BLaER1 treated with 17β-estradiol and CSF1 and Interleukin-3, amounts not matched to agents 10 nM and 100 nM (cell line): Measurements from ENCODE around the gene PLEKHA6.
A peak's percentile ranks its signal among the peaks of the same experiment; 100 is the strongest.

Experiments used
- H3K27ac ChIP-seq, 11 experiments: shearing (Covaris generic); formaldehyde crosslinking; 2 replicates each; pipeline ENCODE4 v1.8.1; 2022
- H3K27me3 ChIP-seq, 11 experiments: shearing (Covaris generic); formaldehyde crosslinking; 2 replicates each; pipeline ENCODE4 v1.8.1; 2022
- H3K36me3 ChIP-seq, 11 experiments: shearing (Covaris generic); formaldehyde crosslinking; 2 replicates each; pipeline ENCODE4 v1.8.1; 2022
- H3K4me1 ChIP-seq, 10 experiments: shearing (Covaris generic); formaldehyde crosslinking; 2 replicates each; pipeline ENCODE4 v1.8.1; 2022
- H3K4me2 ChIP-seq, 11 experiments: shearing (Covaris generic); formaldehyde crosslinking; 2 replicates each; pipeline ENCODE4 v1.8.1; 2022
- H3K4me3 ChIP-seq, 10 experiments: shearing (Covaris generic); formaldehyde crosslinking; 2 replicates each; pipeline ENCODE4 v1.8.1; 2022
- H3K9ac ChIP-seq, 11 experiments: shearing (Covaris generic); formaldehyde crosslinking; 2 replicates each; pipeline ENCODE4 v1.8.1; 2022
- H3K9me3 ChIP-seq, 11 experiments: shearing (Covaris generic); formaldehyde crosslinking; replicated peaks in 1 of 11; 2 replicates each; pipeline ENCODE4 v1.8.1; 2022
- H4K20me1 ChIP-seq, 11 experiments: shearing (Covaris generic); formaldehyde crosslinking; 2 replicates each; pipeline ENCODE4 v1.8.1; 2022
- Cebpa-rat ChIP-seq, 11 experiments: shearing (Covaris generic); IDR thresholded peaks; 2 replicates each; pipeline ENCODE4 v1.8.1; 2022

Gene PLEKHA6

DNA sequence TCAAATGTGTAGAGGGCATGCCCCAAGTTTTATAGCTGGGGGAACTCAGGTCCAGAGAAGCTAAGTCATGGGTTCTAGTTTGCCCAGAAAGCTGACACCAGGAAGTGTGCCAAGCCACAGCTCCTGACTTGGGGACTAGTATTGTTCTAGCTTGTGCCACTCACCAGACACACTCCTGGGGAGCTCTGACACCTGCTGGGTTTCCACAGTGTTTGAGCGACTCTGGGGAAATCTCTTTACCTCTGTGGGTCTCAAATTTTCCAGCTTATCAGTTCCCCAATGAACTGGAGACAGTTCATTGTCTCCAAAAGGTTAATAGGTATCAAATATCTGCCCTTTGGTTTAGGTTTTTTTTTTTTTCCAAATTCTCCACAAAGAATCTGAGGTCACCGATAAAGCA is 167.7 kb downstream of the PLEKHA6 start:
- H3K9ac ChIP-seq = peak overlapping the region in 4 of 11 experiments; percentile 15 to 77 (median 40); a peak in 5 of 22 replicates
- peak overlapping the region; percentile 44 to 96 (median 87) for H3K4me2 ChIP-seq
- no peaks in the 10 kb centered on the region; a peak in 1 of 22 replicates for H4K20me1 ChIP-seq
- no peaks in the 10 kb centered on the region for H3K9me3 ChIP-seq
- peak overlapping the region in 7 of 11 experiments; percentile 38 to 90 (median 84); a peak in 13 of 22 replicates for H3K27ac ChIP-seq
- TF ChIP-seq Cebpa-rat (IDR thresholded peaks at IDR 0.05) = no peak
- H3K4me3 ChIP-seq = no peak overlapping the region
- peaks cover 0 to 7% (median 0%) of the 10 kb centered on the region in 11 experiments; a peak in 1 of 22 replicates for H3K27me3 ChIP-seq
- peaks cover 59 to 99% (median 97%) of the 10 kb centered on the region in 10 experiments for H3K4me1 ChIP-seq
- H3K36me3 ChIP-seq = no peaks in the 10 kb centered on the region

DNA sequence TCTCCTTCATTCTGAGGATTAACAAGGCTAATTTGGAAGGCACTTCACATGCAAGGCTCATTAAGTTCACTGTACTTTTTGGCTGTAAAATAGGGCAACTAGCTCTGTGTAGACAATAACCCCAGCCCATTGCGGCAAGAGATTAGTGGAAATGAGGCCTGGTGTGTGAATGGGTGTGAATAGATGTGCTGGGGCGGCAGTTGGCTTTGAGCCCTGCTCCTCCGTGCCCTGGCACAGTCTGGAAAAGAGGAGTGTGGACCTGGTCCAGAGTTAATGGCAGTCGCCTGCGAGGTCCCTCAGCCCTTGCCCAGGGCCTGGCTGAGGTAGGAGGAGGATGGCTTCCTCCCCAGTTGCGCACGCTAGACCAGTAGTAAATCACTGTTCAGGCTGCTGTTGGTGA is 168.3 kb downstream of the PLEKHA6 start:
- H3K27ac ChIP-seq = peak overlapping the region in 8 of 11 experiments; percentile 19 to 90 (median 83); a peak in 13 of 22 replicates
- no peaks in the 10 kb centered on the region for H3K36me3 ChIP-seq
- no peaks in the 10 kb centered on the region; a peak in 1 of 22 replicates for H4K20me1 ChIP-seq
- TF ChIP-seq Cebpa-rat (IDR thresholded peaks at IDR 0.05) = no peak
- H3K4me2 ChIP-seq = peak overlapping the region; percentile 44 to 96 (median 87)
- no peak overlapping the region for H3K4me3 ChIP-seq
- no peaks in the 10 kb centered on the region for H3K9me3 ChIP-seq
- H3K27me3 ChIP-seq = peaks cover 0 to 6% (median 0%) of the 10 kb centered on the region in 11 experiments; a peak in 1 of 22 replicates
- H3K4me1 ChIP-seq = peaks cover 59 to 99% (median 93%) of the 10 kb centered on the region in 10 experiments
- H3K9ac ChIP-seq = peak overlapping the region in 4 of 11 experiments; percentile 15 to 77 (median 40); a peak in 8 of 22 replicates

DNA sequence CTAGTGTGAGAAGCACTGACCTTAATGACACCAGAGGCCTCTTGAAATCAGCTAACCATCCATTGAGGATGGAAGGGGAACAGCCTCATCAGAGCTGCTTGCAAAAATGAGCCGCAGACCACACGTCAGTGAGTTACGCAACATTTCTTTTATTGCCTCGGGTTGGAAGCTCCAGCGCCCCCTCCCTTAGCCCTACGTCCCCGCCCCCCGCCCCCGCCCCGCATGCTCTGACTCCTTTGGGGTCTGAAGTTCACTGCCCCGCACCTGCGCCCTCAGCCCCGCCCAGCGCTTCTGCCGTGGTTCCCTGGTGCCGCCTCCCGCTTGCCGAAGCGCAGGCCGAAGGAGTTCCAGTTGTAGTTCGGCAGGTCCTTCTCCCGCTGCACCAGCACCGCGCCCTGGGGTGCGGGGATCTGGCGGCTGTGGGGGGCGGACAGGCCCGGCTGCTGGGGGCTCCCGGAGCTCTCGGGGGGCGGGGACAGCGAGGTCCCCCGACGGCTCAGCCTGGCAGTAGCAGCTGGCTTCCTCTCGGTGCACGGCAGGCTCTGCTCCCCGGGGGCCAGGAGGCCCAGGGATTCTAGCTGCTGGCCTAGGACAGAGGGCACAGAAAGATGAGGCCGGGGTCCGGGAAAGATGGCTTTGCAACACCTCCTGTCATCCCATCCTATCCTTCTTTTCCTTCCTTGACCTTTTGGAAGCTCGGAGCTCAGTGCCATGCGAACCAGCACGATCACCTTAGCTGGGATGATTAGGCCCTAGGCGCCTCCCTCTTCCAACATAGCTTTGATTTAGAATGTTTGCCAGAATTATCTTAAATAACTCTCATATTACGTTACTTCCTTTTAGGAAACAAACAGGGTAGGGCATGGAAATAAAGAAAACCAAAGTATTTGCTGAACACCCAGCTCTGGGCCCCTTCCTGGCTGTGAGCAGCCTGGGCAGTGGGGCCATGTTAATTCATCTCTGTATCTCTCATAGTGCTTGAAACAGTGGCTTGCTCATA is 169.2 kb downstream of the PLEKHA6 start:
- TF ChIP-seq Cebpa-rat (IDR thresholded peaks at IDR 0.05) = peak in 10 of 11 experiments; percentile 51 to 98 (median 90); a peak in 18 of 22 replicates
- H3K9ac ChIP-seq = peak overlapping the region in 9 of 11 experiments; percentile 45 to 81 (median 69); a peak in 17 of 22 replicates
- H3K4me2 ChIP-seq = peak overlapping the region; percentile 83 to 97 (median 91)
- no peaks in the 10 kb centered on the region for H4K20me1 ChIP-seq
- H3K36me3 ChIP-seq = no peaks in the 10 kb centered on the region
- H3K27me3 ChIP-seq = no peaks in the 10 kb centered on the region
- H3K9me3 ChIP-seq = no peaks in the 10 kb centered on the region
- peak overlapping the region in 8 of 10 experiments; percentile 34 to 61 (median 44); a peak in 14 of 20 replicates for H3K4me3 ChIP-seq
- peak overlapping the region in 9 of 11 experiments; percentile 44 to 90 (median 84); a peak in 17 of 22 replicates for H3K27ac ChIP-seq
- H3K4me1 ChIP-seq = peaks cover 59 to 94% (median 84%) of the 10 kb centered on the region in 10 experiments

DNA sequence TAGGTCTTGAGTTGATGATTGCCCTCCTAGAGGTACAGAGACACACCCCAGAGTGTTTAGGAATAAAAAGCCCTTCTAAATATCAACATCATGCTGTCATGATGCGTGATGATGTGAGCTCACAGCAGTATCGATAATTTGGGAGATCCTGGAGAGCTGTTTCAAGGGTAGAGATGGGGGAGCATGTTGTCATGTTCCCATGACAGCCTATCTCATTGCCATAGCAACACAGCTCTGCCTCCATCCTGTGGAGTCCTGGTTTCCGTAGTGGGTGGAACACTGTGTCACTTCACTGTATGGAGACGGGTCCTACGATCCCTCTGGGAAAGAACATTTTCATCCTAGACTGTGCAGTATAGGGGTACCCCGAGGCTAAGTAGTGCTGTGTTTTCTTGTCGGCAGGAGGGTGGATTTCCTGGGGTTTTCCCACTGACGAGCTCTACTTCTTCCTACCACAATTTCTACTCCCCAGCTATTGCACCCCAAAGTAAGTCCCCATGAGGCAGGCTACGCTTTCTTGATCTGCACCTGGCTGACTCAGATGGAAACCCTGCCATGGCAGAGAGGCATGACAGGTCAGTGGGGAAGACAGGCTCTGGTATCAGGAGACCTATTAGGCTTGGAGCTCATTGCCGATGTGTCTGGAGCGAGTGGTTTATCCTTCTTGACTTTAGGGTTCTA is 170.6 kb downstream of the PLEKHA6 start:
- no peak for TF ChIP-seq Cebpa-rat (IDR thresholded peaks at IDR 0.05)
- Histone ChIP-seq H4K20me1 (no peaks in the 10 kb centered on the region), H3K36me3 (no peaks in the 10 kb centered on the region), H3K27me3 (no peaks in the 10 kb centered on the region), H3K4me2 (peak overlapping the region; percentile 69 to 97 (median 88)), H3K27ac (peak overlapping the region in 8 of 11 experiments; percentile 8 to 89 (median 80); a peak in 16 of 22 replicates), H3K9me3 (no peaks in the 10 kb centered on the region), H3K4me3 (peak overlapping the region in 4 of 10 experiments; percentile 17 to 26 (median 19); a peak in 5 of 20 replicates), H3K9ac (peak overlapping the region in 6 of 11 experiments; percentile 36 to 72 (median 63); a peak in 10 of 22 replicates), H3K4me1 (peaks cover 50 to 80% (median 70%) of the 10 kb centered on the region in 10 experiments)

DNA sequence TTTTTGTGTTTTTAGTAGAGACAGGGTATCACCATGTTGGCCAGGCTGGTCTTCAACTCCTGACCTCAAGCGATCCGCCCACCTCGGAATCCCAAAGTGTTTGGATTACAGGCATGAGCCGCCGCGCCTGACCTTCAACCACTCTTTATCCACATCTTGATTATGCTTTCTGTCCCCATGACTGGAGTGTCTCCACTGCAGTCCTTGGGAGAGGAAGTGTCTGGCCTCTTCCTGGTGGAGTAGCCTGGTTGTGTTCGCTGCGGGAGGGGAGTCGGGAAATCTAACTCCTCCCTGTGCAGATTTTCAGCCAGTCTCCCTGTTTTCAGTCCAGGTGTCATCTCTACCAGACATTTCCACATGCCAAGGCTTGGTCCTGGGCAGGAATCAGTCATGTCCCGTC is 173.1 kb downstream of the PLEKHA6 start:
- no peak overlapping the region for H3K27ac ChIP-seq
- H3K4me3 ChIP-seq = no peak overlapping the region
- peaks cover 38 to 69% (median 47%) of the 10 kb centered on the region in 10 experiments for H3K4me1 ChIP-seq
- H3K9me3 ChIP-seq = no peaks in the 10 kb centered on the region
- no peak for TF ChIP-seq Cebpa-rat (IDR thresholded peaks at IDR 0.05)
- no peak overlapping the region for H3K9ac ChIP-seq
- H3K36me3 ChIP-seq = no peaks in the 10 kb centered on the region
- no peaks in the 10 kb centered on the region for H4K20me1 ChIP-seq
- no peaks in the 10 kb centered on the region for H3K27me3 ChIP-seq
- peak overlapping the region in 6 of 11 experiments; percentile 2 to 91 (median 46); a peak in 7 of 22 replicates for H3K4me2 ChIP-seq

DNA sequence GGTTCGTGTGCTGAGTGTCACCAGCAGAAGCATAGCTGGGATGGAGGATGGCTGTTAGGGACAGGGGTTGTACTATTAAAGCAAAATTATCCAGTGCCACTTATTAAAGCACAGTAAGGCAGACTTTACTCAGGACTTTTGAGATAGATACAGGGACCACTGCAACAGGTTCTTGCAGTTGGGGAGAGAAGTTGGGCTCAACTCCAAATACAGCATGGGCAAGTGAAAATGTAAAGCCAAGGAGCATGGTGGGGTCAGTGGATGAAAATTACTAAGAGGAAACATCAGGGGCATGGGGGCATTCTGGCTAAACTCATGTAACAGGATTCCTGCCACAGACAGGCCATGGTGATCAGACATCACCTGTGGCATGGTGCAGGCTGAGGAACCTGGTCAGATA is 178.6 kb downstream of the PLEKHA6 start:
- peaks cover 46 to 69% (median 56%) of the 10 kb centered on the region in 10 experiments for H3K4me1 ChIP-seq
- H3K36me3 ChIP-seq = no peaks in the 10 kb centered on the region
- no peak for TF ChIP-seq Cebpa-rat (IDR thresholded peaks at IDR 0.05)
- H4K20me1 ChIP-seq = no peaks in the 10 kb centered on the region
- H3K9me3 ChIP-seq = no peaks in the 10 kb centered on the region
- no peak overlapping the region for H3K27ac ChIP-seq
- no peaks in the 10 kb centered on the region for H3K27me3 ChIP-seq
- H3K4me3 ChIP-seq = no peak overlapping the region
- peak overlapping the region in 10 of 11 experiments; percentile 29 to 92 (median 84); a peak in 19 of 22 replicates for H3K4me2 ChIP-seq
- H3K9ac ChIP-seq = no peak overlapping the region

DNA sequence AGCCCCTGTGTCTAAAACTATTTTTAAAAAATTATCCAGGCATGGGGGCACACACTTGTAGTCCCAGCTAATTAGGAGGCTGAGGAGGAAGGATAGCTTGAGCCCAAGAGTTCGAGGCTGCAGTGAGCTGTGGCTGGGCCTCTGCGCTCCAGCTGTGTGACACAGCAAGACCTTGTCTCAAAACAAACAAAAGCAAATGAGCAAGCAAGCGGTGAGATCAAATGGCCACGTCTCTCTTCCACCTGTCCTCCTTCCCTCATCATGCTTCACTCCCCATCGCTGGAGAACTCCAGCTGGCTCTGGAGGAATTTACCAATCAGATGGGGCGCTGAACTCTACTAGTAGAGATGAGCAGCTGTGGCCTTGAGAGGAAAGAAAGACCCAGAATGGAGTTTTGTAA is 179.6 kb downstream of the PLEKHA6 start:
- no peaks in the 10 kb centered on the region for H3K9me3 ChIP-seq
- no peaks in the 10 kb centered on the region for H4K20me1 ChIP-seq
- peak overlapping the region; percentile 77 to 93 (median 84) for H3K4me2 ChIP-seq
- no peak overlapping the region for H3K9ac ChIP-seq
- no peak for TF ChIP-seq Cebpa-rat (IDR thresholded peaks at IDR 0.05)
- peak overlapping the region in 1 of 11 experiments; percentile 1; a peak in 1 of 22 replicates for H3K27ac ChIP-seq
- peaks cover 49 to 67% (median 59%) of the 10 kb centered on the region in 10 experiments for H3K4me1 ChIP-seq
- no peaks in the 10 kb centered on the region for H3K36me3 ChIP-seq
- H3K27me3 ChIP-seq = no peaks in the 10 kb centered on the region
- no peak overlapping the region for H3K4me3 ChIP-seq

DNA sequence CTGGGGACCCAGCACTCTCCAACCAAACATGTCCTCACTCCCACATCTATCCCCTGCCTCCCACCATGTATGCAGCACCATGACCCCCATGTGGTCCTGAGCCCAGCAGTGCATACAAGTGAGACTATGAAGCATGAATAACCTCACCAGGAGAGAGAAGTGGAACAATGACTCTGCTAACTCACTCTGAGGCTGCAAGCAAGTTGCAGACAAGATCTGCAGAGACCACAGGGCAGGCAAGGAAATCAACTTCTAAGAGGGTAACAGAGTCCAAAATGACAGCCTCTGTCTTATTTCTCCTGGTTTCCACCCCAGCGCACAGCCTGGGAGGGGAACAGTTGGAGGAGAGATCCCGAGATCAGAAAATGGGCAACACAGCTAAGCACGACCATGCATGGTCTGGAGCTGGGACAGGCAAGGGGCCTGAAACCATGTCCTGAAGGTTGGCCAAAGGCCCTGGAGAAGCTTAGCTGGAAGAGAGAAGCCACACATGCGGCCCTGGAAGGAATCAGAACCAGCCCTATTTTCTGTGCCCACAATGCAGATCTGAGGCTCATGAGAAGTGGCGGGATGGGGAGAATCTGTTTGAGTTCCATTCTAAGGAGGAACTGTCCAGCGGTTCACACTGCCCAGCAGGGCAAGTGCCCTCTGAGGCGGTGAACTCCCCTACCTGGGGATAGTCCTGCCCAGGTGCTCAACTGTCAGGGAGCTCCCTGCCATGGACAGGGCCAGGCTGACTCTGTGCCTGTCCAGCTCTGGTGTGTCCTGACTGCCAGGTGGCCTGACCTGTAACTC is 181.0 kb downstream of the PLEKHA6 start:
- H3K4me2 ChIP-seq = peak overlapping the region; percentile 77 to 93 (median 84)
- no peaks in the 10 kb centered on the region for H3K27me3 ChIP-seq
- H3K9ac ChIP-seq = peak overlapping the region in 7 of 11 experiments; percentile 18 to 68 (median 47); a peak in 12 of 22 replicates

More for the DNA sequence above, 181.0 kb downstream of the PLEKHA6 start:
- peaks cover 49 to 67% (median 59%) of the 10 kb centered on the region in 10 experiments for H3K4me1 ChIP-seq
- no peaks in the 10 kb centered on the region for H4K20me1 ChIP-seq
- H3K36me3 ChIP-seq = no peaks in the 10 kb centered on the region
- no peak for TF ChIP-seq Cebpa-rat (IDR thresholded peaks at IDR 0.05)
- H3K27ac ChIP-seq = peak overlapping the region in 8 of 11 experiments; percentile 24 to 72 (median 59); a peak in 16 of 22 replicates
- no peaks in the 10 kb centered on the region for H3K9me3 ChIP-seq
- peak overlapping the region in 2 of 10 experiments; percentile 9 to 29; a peak in 1 of 20 replicates for H3K4me3 ChIP-seq
